22Rv1 (cell line): ENCODE data around the gene KATNAL1.

Experiments
- H3K27ac ChIP-seq: fragments of 450-650 bp; 2 replicates; pipeline ENCODE4 v1.5.1; 2017
- CTCF ChIP-seq: fragments of 450-650 bp; IDR thresholded peaks from 2 replicates; pipeline ENCODE4 v1.5.1; 2017; ENCODE audit warnings: mild to moderate bottlenecking
- ZFX ChIP-seq: fragments of 450-650 bp; IDR thresholded peaks from 2 replicates; pipeline ENCODE4 v1.6.1; 2017; ENCODE audit warnings: antibody characterized with exemption, borderline replicate concordance

KATNAL1 gene

GRCh38 chr13:30338952-30339351, 31.6 kb upstream of the KATNAL1 start:
- TF ChIP-seq ZFX (no peak), CTCF (no peak)
- H3K27ac ChIP-seq: no peak overlapping the region

GRCh38 chr13:30338331-30338851, 31.0 kb upstream of the KATNAL1 start:
- TF ChIP-seq CTCF (no peak), ZFX (no peak)
- no peak overlapping the region for H3K27ac ChIP-seq

GRCh38 chr13:30337061-30337610, 29.8 kb upstream of the KATNAL1 start:
- TF ChIP-seq ZFX: no peak

GRCh38 chr13:30334663-30335386, 27.5 kb upstream of the KATNAL1 start:
- no peak overlapping the region for H3K27ac ChIP-seq
- no peak for TF ChIP-seq ZFX
- peak; percentile 74 for TF ChIP-seq CTCF

More at GRCh38 chr13:30337061-30337610, 29.8 kb upstream of the KATNAL1 start:
- no peak overlapping the region for H3K27ac ChIP-seq

- no peak overlapping the region for H3K27ac ChIP-seq
- TF ChIP-seq CTCF (no peak), ZFX (no peak)
Measured at GRCh38 chr13:30333616-30334015, 26.3 kb upstream of the KATNAL1 start.

- TF ChIP-seq CTCF (no peak), ZFX (no peak)
- no peak overlapping the region for H3K27ac ChIP-seq
Measured at GRCh38 chr13:30332456-30333143, 25.2 kb upstream of the KATNAL1 start.

GRCh38 chr13:30331331-30331771, 24.0 kb upstream of the KATNAL1 start:
- no peak overlapping the region for H3K27ac ChIP-seq
- TF ChIP-seq ZFX (no peak), CTCF (no peak)
